Measurements from ENCODE around the gene RMDN3.

DNA sequence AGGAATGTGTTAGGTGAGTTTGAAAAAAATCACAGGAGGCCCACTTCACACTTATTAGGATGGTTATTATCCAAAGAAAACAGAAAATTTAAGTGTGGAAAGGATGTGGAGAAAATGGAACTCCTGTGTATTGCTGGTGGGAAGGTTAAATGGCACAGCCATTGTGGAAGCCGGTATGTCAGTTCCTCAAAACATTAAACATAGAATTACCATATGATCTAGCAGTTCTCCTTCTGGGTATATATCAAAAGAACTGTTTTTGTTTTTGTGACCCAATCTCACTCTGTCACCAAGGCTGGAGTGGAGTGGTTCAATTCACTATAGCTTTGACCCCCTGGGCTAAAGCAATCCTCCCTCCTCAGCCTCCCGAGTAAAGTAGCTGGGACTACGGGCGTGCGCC lies 41.5 kb upstream of the RMDN3 start:
- TF ChIP-seq, protein P1, sequence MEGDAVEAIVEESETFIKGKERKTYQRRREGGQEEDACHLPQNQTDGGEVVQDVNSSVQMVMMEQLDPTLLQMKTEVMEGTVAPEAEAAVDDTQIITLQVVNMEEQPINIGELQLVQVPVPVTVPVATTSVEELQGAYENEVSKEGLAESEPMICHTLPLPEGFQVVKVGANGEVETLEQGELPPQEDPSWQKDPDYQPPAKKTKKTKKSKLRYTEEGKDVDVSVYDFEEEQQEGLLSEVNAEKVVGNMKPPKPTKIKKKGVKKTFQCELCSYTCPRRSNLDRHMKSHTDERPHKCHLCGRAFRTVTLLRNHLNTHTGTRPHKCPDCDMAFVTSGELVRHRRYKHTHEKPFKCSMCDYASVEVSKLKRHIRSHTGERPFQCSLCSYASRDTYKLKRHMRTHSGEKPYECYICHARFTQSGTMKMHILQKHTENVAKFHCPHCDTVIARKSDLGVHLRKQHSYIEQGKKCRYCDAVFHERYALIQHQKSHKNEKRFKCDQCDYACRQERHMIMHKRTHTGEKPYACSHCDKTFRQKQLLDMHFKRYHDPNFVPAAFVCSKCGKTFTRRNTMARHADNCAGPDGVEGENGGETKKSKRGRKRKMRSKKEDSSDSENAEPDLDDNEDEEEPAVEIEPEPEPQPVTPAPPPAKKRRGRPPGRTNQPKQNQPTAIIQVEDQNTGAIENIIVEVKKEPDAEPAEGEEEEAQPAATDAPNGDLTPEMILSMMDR (IDR thresholded peaks at IDR 0.05; ENCODE audit: insufficient read depth, low read length), result no peak
- no peak for TF ChIP-seq POLR2AphosphoS5 (IDR thresholded peaks at IDR 0.05; ENCODE audit: low read depth)
